Hematopoietic multipotent progenitor cell (in vitro differentiated cells): ENCODE data around the gene ZNF425. TPM values are rescaled to one million over a fixed set of nuclear protein-coding genes. Genes with fewer than 3 reads are reported as not detected.
"Not testable (repeated sequence)": the region's sequence is repeated elsewhere in the genome, so short reads cannot be mapped to it uniquely, and the experiment has no call there.

ENCODE experiments used
- DNase-seq, 3 donors: peaks; one replicate each; pipeline ENCODE4 v3.0.0-alpha.2; 2011 to 2015; ENCODE audit warnings: low read depth in 2 of 3, low spot score in 2 of 3
- small RNA-seq: library from RNA; depleted of rRNA; stranded (forward); fragments of <200 nt; gene quantifications from one replicate; pipeline ENCODE3, GENCODE V24; 2012
- total RNA-seq: library from RNA; depleted of rRNA; stranded (reverse); fragments of >200 nt; gene quantifications from one replicate; pipeline ENCODE4 v1.2.3, GENCODE V29; 2012

Gene ZNF425
- total RNA-seq, 1 donor: 3.0 TPM

GRCh38 chr7:149074116-149074885, 51.8 kb downstream of the ZNF425 start:
- DNase-seq: no peak

GRCh38 chr7:149072438-149072775, 53.7 kb downstream of the ZNF425 start:
- no peak for DNase-seq

GRCh38 chr7:149071641-149072437, 54.3 kb downstream of the ZNF425 start:
- peak; percentile 9 to 61 (median 40) for DNase-seq

DNA sequence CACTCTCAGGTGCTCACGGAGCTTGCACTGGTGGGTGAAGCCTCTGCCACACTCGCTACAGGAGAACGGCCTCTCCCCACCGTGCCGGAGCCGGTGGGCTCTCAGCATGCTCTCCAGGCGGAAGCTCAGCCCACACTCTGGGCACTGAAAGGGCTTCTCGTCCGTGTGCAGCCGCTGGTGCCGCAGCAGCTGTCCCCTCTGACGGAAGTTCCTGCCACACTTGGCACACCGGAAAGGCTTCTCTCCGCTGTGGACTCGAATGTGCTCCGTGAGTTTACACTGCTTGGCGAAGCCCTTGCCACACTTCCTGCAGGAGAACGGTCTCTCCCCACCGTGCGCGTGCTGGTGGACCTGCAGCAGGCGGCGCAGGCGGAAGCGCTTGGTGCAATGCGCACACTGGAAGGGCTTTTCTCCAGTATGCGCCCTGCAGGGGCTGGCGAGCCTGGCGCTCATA, 54.9 kb downstream of the ZNF425 start:
- no peak for DNase-seq

- no peak for DNase-seq
Observed at GRCh38 chr7:149070372-149071125, 55.6 kb downstream of the ZNF425 start.

DNA sequence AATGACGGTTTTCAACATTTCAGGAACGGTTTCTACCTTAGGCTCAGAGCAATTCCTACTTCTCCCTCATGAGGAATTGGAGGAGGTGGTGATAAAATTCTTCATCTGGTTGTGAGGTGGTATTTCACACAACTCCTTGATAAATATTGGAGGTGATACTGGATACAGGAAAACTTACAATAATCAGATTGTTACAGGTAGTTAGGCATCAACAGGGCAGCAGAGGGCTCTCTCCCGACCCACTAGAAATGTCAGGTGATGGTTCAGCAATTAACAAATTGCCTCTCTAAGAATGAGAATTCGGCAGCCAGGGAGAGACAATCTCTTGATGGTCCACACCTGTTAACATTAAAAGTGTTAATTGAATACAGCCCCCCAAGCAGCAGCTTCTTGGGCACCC, 58.3 kb downstream of the ZNF425 start:
- DNase-seq: peak in 1 of 3 donors; percentile 28

- no peak for DNase-seq
Observed at GRCh38 chr7:149063476-149063875, 62.6 kb downstream of the ZNF425 start.

DNA sequence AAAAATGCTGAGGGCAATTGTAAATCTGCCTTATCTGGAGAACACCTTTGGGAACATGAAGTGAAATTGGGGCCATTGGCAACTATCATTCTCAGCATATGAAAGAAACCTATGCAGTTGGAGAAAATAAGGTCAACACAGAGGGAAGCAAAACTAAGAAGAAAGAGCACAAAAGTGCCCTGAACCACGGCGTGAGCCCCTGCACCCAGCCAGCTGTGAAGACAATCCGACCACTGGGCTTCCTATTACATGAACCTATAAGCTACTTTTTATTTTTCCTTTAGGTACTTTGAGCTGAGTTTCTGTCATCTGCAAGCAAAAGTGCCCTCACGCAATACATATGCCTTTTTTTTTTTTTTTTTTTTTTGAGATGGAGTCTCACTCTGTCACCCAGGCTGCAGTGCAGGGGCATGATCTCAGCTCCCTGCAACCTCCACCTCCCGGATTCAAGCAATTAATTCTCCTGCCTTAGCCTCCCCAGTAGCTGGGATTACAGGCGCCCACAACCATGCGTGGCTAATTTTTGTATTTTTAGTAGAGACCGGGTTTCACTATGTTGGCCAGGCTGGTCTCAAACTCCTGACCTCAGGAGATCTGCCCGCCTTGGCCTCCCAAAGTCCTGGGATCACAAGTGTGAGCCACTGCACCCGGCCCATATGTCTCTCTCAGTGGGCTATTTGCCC, 63.8 kb downstream of the ZNF425 start:
- not testable (repeated sequence) for DNase-seq

DNA sequence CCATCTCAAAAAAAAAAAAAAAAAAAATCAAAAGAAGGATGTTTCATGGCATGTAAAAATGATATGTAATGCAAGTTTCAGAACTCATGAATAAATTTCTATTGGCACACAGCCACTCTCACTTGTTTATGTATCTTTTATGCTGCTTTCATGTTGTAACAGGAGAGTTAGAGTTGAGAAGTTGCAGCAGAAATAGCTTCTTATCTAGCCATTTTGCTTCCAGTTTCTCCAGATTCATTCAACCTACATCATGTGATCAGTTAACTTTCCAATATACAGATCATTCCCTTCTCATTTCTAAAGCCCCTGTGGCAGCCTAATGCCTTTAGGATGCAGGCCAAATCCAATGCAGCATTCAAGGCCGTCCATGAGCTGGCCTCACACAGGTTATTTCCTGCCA, 66.0 kb downstream of the ZNF425 start:
- no peak for DNase-seq

DNA sequence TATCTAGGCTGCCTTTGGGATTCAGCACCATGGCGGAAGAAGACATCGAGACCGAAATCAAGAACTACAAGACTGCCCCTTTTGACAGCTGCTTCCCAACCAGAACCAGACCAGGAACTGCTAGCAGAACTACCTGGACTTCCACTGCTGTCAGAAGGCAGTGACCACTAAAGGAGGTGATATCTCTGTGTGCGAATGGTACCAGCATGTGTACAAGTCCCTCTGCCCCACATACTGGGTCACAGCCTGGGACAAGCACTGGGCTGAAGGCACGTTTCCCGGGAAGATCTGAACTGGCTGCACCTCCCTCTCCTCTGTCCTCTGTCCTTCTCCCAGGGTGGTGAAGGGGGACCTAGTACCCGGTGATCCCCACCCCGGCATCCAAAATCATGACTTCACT, 72.2 kb downstream of the ZNF425 start:
- no peak for DNase-seq

GRCh38 chr7:149053384-149053783, 72.7 kb downstream of the ZNF425 start:
- no peak for DNase-seq

Small RNA genes within 50 kb of the gene (small RNA-seq; reads per million reads assigned to genes)
- gene COX6B1P1 (not detected), gene RN7SL521P (not detected)

Other genes with a start within 250 kb of the ZNF425 start
- 8.3 TPM for gene EZH2, start 242.0 kb downstream of the ZNF425 start, total RNA-seq
- 47.4 TPM for gene PDIA4, start 97.8 kb downstream of the ZNF425 start, total RNA-seq
- gene ZNF786, start 35.6 kb downstream of the ZNF425 start, total RNA-seq: 13.2 TPM
- 12.9 TPM for gene ZNF398, start 21.1 kb upstream of the ZNF425 start, total RNA-seq
- gene ZNF282, start 69.2 kb upstream of the ZNF425 start, total RNA-seq: 31.5 TPM
- 11.0 TPM for gene ZNF212, start 113.3 kb upstream of the ZNF425 start, total RNA-seq
- 19.9 TPM for gene ZNF783, start 135.9 kb upstream of the ZNF425 start, total RNA-seq